ENCODE results near the gene KCNC1. TPM values are rescaled to one million over a fixed set of nuclear protein-coding genes. Genes with fewer than 3 reads are reported as not detected.

Gene KCNC1
- total RNA-seq, 4 donors from 2014 or later: not detected

GRCh38 chr11:17702876-17703275 is 31.7 kb upstream of the KCNC1 start:
- TF ChIP-seq, protein P1, sequence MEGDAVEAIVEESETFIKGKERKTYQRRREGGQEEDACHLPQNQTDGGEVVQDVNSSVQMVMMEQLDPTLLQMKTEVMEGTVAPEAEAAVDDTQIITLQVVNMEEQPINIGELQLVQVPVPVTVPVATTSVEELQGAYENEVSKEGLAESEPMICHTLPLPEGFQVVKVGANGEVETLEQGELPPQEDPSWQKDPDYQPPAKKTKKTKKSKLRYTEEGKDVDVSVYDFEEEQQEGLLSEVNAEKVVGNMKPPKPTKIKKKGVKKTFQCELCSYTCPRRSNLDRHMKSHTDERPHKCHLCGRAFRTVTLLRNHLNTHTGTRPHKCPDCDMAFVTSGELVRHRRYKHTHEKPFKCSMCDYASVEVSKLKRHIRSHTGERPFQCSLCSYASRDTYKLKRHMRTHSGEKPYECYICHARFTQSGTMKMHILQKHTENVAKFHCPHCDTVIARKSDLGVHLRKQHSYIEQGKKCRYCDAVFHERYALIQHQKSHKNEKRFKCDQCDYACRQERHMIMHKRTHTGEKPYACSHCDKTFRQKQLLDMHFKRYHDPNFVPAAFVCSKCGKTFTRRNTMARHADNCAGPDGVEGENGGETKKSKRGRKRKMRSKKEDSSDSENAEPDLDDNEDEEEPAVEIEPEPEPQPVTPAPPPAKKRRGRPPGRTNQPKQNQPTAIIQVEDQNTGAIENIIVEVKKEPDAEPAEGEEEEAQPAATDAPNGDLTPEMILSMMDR (IDR thresholded peaks at IDR 0.05; ENCODE audit: low read depth): no peak

- TF ChIP-seq, protein P1 (IDR thresholded peaks at IDR 0.05; ENCODE audit: low read depth): no peak
Measured at GRCh38 chr11:17703951-17704350, 30.6 kb upstream of the KCNC1 start.

DNA sequence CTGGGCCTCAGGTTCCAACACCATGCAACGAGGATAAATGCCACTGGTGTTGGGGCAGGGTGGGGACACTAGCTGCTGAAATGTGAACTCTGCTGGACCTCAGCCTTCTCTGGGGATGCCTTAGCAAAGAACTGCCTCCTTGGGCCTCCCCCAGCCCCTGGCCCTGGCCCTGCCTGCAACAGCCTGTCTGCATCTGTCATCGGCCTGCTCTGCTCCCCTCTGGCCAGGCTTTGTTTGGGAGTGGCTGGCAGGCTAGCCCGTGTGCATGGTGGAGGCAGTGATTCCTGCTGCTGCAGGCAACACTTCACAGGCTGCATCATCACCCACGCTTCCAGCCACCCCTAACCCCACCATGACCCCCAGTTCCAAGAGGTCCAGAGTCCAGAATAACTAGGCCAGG is 26.8 kb upstream of the KCNC1 start:
- TF ChIP-seq, protein P1 (IDR thresholded peaks at IDR 0.05; ENCODE audit: low read depth): no peak

GRCh38 chr11:17711836-17712235 is 22.7 kb upstream of the KCNC1 start:
- TF ChIP-seq, protein P1 (IDR thresholded peaks at IDR 0.05; ENCODE audit: low read depth): no peak

GRCh38 chr11:17713851-17714250 is 20.7 kb upstream of the KCNC1 start:
- TF ChIP-seq, protein P1 (IDR thresholded peaks at IDR 0.05; ENCODE audit: low read depth): no peak

GRCh38 chr11:17714356-17714854 is 20.2 kb upstream of the KCNC1 start:
- TF ChIP-seq, protein P1 (IDR thresholded peaks at IDR 0.05; ENCODE audit: low read depth): no peak

- TF ChIP-seq, protein P1 (IDR thresholded peaks at IDR 0.05; ENCODE audit: low read depth): no peak
Measured at GRCh38 chr11:17714870-17715269, 19.7 kb upstream of the KCNC1 start.
